Measurements from ENCODE around the gene KCNT1. TPM values are rescaled to one million over a fixed set of nuclear protein-coding genes. Genes with fewer than 3 reads are reported as not detected.

KCNT1 gene
- total and polyA plus RNA-seq, 3 donors from 2014 or later, result 1.8 to 7.3 (median 5.3) TPM

- intact Hi-C loops (cut with DNase I; ENCODE audit: low total_unique reads), result no loop called here
- Histone ChIP-seq H3K27ac (no peak overlapping the region), H3K36me3 (ENCODE audit: low read depth, missing control alignments) (no peaks in the 10 kb centered on the region), H3K4me3 (no peak overlapping the region), H3K27me3 (no peaks in the 10 kb centered on the region), H3K4me1 (no peaks in the 10 kb centered on the region), H3K9me3 (no peaks in the 10 kb centered on the region)
- DNase-seq, result no peak
- no peak for TF ChIP-seq POLR2A (IDR thresholded peaks at IDR 0.05)
- TF ChIP-seq, protein P1, sequence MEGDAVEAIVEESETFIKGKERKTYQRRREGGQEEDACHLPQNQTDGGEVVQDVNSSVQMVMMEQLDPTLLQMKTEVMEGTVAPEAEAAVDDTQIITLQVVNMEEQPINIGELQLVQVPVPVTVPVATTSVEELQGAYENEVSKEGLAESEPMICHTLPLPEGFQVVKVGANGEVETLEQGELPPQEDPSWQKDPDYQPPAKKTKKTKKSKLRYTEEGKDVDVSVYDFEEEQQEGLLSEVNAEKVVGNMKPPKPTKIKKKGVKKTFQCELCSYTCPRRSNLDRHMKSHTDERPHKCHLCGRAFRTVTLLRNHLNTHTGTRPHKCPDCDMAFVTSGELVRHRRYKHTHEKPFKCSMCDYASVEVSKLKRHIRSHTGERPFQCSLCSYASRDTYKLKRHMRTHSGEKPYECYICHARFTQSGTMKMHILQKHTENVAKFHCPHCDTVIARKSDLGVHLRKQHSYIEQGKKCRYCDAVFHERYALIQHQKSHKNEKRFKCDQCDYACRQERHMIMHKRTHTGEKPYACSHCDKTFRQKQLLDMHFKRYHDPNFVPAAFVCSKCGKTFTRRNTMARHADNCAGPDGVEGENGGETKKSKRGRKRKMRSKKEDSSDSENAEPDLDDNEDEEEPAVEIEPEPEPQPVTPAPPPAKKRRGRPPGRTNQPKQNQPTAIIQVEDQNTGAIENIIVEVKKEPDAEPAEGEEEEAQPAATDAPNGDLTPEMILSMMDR (IDR thresholded peaks at IDR 0.05), result no peak
- 91 to 93% methylated on average over 8 to 20 of the region's 22 CpGs for WGBS, 2 donors
Observed at GRCh38 chr9:135805422-135806022, 103.5 kb downstream of the KCNT1 start.

- H3K36me3 ChIP-seq (ENCODE audit: low read depth, missing control alignments), result no peaks in the 10 kb centered on the region
- 68 to 71% methylated on average over 10 of the region's 10 CpGs for WGBS, 2 donors
- TF ChIP-seq POLR2A (IDR thresholded peaks at IDR 0.05), result no peak
- TF ChIP-seq, protein P1 (IDR thresholded peaks at IDR 0.05), result no peak
Observed at GRCh38 chr9:135809166-135809565, 107.2 kb downstream of the KCNT1 start.

GRCh38 chr9:135810806-135811575 is 109.0 kb downstream of the KCNT1 start:
- Histone ChIP-seq H3K27me3 (no peaks in the 10 kb centered on the region), H3K4me1 (no peaks in the 10 kb centered on the region), H3K36me3 (ENCODE audit: low read depth, missing control alignments) (no peaks in the 10 kb centered on the region), H3K9me3 (no peaks in the 10 kb centered on the region), H3K27ac (no peak overlapping the region), H3K4me3 (no peak overlapping the region)
- WGBS, 2 donors, result 95 to 97% methylated on average over 20 to 23 of the region's 23 CpGs
- TF ChIP-seq POLR2A (IDR thresholded peaks at IDR 0.05), result no peak
- TF ChIP-seq, protein P1 (IDR thresholded peaks at IDR 0.05), result no peak
- DNase-seq, result no peak
- intact Hi-C loops (cut with DNase I; ENCODE audit: low total_unique reads), result no loop called here

More at GRCh38 chr9:135809166-135809565, 107.2 kb downstream of the KCNT1 start:
- no peak for DNase-seq
- Histone ChIP-seq H3K4me3 (no peak overlapping the region), H3K9me3 (no peaks in the 10 kb centered on the region), H3K27ac (no peak overlapping the region), H3K27me3 (no peaks in the 10 kb centered on the region), H3K4me1 (no peaks in the 10 kb centered on the region)
- intact Hi-C loops (cut with DNase I; ENCODE audit: low total_unique reads), result no loop called here

DNA sequence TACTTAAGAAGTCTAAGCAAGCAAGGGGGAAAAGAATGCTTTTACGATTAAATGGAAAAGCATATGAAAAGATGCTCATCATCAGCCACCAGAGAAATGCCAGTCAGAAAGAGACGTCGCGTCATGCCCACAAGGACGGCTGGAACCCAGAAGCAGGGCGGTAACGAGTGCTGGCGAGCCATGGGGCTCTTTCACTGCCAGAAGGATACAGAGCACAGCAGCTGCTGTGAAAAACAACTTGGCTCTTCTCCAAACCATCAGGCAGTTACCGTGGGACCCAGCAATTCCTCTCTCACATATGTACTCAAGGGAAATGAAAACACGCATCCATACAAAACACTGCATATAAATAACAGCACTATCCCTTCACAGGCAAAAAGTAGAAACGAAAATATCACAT is 109.8 kb downstream of the KCNT1 start:
- H3K27me3 ChIP-seq, result no peaks in the 10 kb centered on the region
- TF ChIP-seq, protein P1 (IDR thresholded peaks at IDR 0.05), result no peak
- no peak for TF ChIP-seq POLR2A (IDR thresholded peaks at IDR 0.05)
- no peaks in the 10 kb centered on the region for H3K9me3 ChIP-seq
- no peaks in the 10 kb centered on the region for H3K36me3 ChIP-seq (ENCODE audit: low read depth, missing control alignments)
- DNase-seq, result no peak
- 81 to 89% methylated on average over 11 of the region's 11 CpGs for WGBS, 2 donors
- intact Hi-C loops (cut with DNase I; ENCODE audit: low total_unique reads), result no loop called here
- no peak overlapping the region for H3K4me3 ChIP-seq
- H3K27ac ChIP-seq, result no peak overlapping the region
- H3K4me1 ChIP-seq, result no peaks in the 10 kb centered on the region
